ENCODE measurements around the gene TPRG1.

The TPRG1 gene

GRCh38 chr3:189237526-189237925, 65.8 kb downstream of the TPRG1 start:
- no peak for TF ChIP-seq CTCF (IDR thresholded peaks at IDR 0.05; ENCODE audit: insufficient read depth, missing control alignments)
- no peak for DNase-seq (ENCODE audit: insufficient read length, low spot score)
- FAIRE-seq = no peak

GRCh38 chr3:189238071-189238470, 66.3 kb downstream of the TPRG1 start:
- DNase-seq (ENCODE audit: insufficient read length, low spot score) (no peak), FAIRE-seq (no peak)
- TF ChIP-seq CTCF (IDR thresholded peaks at IDR 0.05; ENCODE audit: insufficient read depth, missing control alignments) = no peak

GRCh38 chr3:189239616-189240015, 67.8 kb downstream of the TPRG1 start:
- TF ChIP-seq CTCF (IDR thresholded peaks at IDR 0.05; ENCODE audit: insufficient read depth, missing control alignments) = no peak
- DNase-seq (ENCODE audit: insufficient read length, low spot score) = no peak
- no peak for FAIRE-seq

- DNase-seq (ENCODE audit: insufficient read length, low spot score) = no peak
- no peak for TF ChIP-seq CTCF (IDR thresholded peaks at IDR 0.05; ENCODE audit: insufficient read depth, missing control alignments)
- FAIRE-seq = no peak
Observed at GRCh38 chr3:189249987-189250386, 78.2 kb downstream of the TPRG1 start.

GRCh38 chr3:189258261-189258660, 86.5 kb downstream of the TPRG1 start:
- FAIRE-seq (no peak), DNase-seq (ENCODE audit: insufficient read length, low spot score) (no peak)
- no peak for TF ChIP-seq CTCF (IDR thresholded peaks at IDR 0.05; ENCODE audit: insufficient read depth, missing control alignments)

GRCh38 chr3:189260556-189261493, 89.1 kb downstream of the TPRG1 start:
- TF ChIP-seq CTCF (IDR thresholded peaks at IDR 0.05; ENCODE audit: insufficient read depth, missing control alignments) = no peak
- DNase-seq (ENCODE audit: insufficient read length, low spot score) (no peak), FAIRE-seq (no peak)

GRCh38 chr3:189262746-189263145, 91.0 kb downstream of the TPRG1 start:
- FAIRE-seq = no peak
- no peak for DNase-seq (ENCODE audit: insufficient read length, low spot score)
- no peak for TF ChIP-seq CTCF (IDR thresholded peaks at IDR 0.05; ENCODE audit: insufficient read depth, missing control alignments)
